ENCODE measurements around the gene AHSG.
"Not testable (repeated sequence)": the region's sequence is repeated elsewhere in the genome, so short reads cannot be mapped to it uniquely, and the experiment has no call there.

The AHSG gene, protein sequence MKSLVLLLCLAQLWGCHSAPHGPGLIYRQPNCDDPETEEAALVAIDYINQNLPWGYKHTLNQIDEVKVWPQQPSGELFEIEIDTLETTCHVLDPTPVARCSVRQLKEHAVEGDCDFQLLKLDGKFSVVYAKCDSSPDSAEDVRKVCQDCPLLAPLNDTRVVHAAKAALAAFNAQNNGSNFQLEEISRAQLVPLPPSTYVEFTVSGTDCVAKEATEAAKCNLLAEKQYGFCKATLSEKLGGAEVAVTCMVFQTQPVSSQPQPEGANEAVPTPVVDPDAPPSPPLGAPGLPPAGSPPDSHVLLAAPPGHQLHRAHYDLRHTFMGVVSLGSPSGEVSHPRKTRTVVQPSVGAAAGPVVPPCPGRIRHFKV

DNA sequence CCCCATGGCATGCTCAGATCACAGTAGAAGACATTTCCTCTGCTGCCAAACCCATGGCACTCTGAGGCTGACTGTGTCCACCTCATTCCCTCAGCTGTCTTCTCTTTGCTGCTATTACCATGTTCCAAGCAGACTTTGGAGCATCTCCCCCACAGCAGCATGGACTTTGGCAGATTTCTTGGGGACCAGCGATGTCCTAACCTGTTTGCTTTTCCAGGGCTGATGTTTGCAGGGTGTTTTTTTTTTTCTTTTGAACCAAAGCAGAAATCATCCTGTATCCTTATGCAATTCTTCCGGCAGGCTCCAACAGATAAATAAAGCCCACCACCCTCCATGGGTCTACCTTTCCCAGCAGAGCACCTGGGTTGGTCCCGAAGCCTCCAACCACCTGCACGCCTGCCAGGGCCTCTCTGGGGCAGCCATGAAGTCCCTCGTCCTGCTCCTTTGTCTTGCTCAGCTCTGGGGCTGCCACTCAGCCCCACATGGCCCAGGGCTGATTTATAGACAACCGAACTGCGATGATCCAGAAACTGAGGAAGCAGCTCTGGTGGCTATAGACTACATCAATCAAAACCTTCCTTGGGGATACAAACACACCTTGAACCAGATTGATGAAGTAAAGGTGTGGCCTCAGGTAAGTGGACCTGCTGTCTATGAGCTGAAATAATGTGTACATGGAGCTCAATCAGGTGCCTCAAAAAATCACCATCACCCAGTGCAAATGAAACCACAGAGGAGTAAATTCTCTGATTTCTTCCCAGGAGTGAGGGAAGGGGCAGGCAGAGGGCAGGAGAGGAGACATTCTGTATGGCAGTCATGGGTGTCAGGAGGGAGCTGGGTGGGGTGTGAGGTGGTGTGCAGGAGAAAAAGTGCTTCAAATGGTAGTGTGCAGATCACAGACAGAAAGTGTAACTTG, at the start of gene AHSG:
Gene AHSG, plus strand, starts transcription at position 340 of the 916 bp plus-strand sequence. Its CDS starts 82 bp downstream, at position 422.
- DNase-seq, result no peak

- DNase-seq, result no peak
Observed at GRCh38 chr3:186564586-186564985, 48.3 kb upstream of the AHSG start.

DNA sequence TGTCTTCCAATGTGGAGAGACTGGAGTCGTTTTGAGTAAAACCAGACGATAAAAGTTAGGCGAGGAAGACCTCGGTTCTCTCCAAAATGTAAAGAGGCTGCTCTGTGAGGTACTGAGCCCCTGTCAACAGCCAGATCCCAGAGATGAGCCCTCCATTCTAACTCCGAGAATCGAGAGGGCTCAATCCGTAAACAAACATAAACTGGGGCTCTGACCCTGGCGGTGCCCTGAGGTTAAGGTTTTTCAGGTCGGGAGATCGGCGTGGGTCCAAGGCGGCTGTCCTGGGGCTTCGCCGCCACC, 46.1 kb upstream of the AHSG start:
- no peak for DNase-seq

GRCh38 chr3:186567072-186567921, 45.6 kb upstream of the AHSG start, which contains the start of gene TBCCD1:
Gene TBCCD1 (minus strand): TSS chr3:186567339. CDS start chr3:186564329, 3,010 bp downstream.
- peak; percentile 76 for DNase-seq

- not testable (repeated sequence) for DNase-seq
Observed at GRCh38 chr3:186569361-186569760, 43.5 kb upstream of the AHSG start.

- DNase-seq, result no peak
Observed at GRCh38 chr3:186569779-186570095, 43.1 kb upstream of the AHSG start.

- DNase-seq, result peak; percentile 100
Observed at GRCh38 chr3:186570096-186570940, 42.5 kb upstream of the AHSG start, which contains the start of gene DNAJB11. Gene DNAJB11 (plus strand): TSS chr3:186570720. CDS start chr3:186570898, 178 bp downstream.

DNA sequence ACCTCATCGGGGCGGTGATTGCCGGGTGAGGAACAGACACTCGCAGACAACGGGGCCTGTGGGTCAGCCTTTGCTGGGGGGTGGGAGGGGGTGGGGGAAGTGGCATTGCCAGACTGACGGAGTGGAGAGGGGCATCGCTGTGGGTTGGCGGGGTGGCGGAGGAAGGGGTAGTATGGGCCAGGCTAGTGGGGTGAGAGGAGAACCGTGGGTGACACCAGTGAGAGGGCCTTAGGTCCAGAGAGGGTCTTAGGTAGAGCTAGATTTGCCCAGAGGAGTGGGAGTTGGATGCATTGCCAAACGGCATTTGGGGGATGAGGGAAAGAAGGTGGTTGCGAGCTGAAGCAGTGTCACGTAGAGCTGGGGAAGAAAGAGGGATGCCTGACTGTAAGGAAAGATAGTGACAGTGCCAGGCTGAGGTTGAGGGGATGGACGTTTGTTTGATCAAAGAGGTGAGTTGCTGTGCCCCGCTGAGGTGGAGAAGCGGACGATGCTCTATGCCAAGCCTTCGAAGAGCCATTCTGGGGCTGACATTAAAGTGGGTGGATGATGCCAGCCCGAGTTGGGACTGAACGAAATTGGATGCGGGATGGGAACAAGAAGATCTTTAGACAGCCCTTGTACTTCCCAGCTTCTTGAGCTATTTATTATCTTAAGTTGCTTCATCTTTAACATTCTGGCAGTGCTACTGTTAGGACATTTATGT, 41.8 kb upstream of the AHSG start:
- DNase-seq, result no peak

DNA sequence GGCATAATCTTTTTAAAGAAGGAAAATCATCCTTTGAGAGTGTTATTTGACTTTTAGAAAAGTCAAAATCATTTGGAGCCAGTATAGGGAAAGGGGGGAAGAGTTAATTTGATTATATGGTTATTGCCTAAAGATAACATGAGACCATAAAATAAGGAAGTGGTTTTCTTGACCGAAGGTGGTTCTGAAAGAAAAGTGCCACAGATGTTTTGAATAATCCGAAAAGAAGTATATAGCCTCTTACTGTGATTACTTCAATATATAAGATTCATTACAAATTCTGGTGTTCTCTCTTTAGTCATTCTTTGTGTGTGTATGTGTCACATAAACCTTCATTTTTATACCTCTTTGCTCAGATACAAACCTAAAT, 41.2 kb upstream of the AHSG start:
- no peak for DNase-seq

DNA sequence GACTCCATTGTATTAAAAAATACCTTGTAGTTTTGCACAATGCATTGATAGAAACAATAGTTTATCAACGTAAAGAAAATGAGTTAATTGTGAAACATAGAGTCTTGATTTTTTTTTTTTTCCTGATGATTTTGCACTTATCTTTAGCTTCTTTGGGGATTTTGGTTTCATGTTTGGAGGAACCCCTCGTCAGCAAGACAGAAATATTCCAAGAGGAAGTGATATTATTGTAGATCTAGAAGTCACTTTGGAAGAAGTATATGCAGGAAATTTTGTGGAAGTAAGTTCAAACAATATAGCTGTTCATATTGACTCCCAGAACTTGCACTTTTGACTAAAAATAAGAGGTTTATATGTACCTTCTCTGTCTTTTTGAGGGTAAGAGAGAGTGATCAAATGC, 35.3 kb upstream of the AHSG start:
- DNase-seq, result no peak

GRCh38 chr3:186580785-186581184, 32.1 kb upstream of the AHSG start:
- no peak for DNase-seq

DNA sequence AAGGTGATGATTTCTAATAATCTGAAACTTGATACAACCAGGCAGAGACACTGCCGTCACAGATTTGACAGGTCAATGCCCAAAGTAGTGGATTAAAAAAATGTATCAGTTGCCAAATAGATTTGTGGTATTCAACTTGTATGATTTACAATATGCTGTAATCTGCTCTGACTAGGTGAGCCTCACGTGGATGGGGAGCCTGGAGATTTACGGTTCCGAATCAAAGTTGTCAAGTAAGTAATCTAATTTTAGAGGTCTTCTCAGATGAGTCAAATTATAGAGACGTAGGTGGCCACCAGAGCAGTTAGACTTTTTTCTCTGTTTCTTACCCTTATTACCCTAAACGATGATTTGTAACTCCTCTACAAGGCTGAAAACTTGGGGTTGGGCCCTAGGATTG, 30.3 kb upstream of the AHSG start:
- no peak for DNase-seq

DNA sequence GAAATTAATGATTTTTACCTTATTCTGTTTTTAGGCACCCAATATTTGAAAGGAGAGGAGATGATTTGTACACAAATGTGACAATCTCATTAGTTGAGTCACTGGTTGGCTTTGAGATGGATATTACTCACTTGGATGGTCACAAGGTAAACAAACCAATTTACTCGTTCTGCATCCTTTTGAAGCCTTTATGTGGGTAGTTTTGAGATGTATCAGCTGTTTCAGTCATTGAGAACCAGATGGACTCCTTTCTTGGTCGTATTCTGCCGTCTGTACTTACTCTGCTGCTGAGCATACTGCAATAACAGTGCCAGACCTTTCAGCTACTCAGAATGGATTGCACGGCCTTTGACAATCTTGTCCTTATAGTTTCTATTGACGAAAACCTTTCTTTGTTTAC, 29.0 kb upstream of the AHSG start:
- DNase-seq, result no peak

GRCh38 chr3:186586245-186586644, 26.6 kb upstream of the AHSG start:
- not testable (repeated sequence) for DNase-seq

- DNase-seq, result no peak
Observed at GRCh38 chr3:186587183-186587582, 25.7 kb upstream of the AHSG start.

- DNase-seq, result no peak
Observed at GRCh38 chr3:186588632-186589031, 24.2 kb upstream of the AHSG start.

- DNase-seq, result no peak
Observed at GRCh38 chr3:186589121-186589520, 23.7 kb upstream of the AHSG start.

- no peak for DNase-seq
Observed at GRCh38 chr3:186589856-186590579, 22.8 kb upstream of the AHSG start.

- no peak for DNase-seq
Observed at GRCh38 chr3:186590580-186591295, 22.1 kb upstream of the AHSG start.

DNA sequence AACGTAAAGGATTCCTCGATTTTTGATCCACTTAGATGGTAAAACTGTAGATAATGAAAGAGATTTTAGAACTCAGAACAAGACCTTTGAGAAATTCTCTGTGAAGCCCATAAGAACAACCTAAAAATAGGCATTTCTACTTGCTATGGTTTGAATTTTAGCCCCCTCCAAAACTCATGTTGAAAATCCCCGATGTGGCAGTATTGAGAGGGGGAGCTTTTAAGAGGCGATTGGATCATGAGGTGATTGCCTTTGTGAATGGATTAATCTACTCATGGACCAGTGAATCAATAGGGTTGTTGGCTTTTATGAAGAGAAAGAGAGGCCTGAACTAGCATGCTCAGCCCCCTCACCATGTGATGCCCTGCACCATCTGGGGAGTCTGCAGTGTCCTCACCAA, 20.2 kb upstream of the AHSG start:
- DNase-seq, result no peak
